Measurements from ENCODE around the gene ETV7.

DNA sequence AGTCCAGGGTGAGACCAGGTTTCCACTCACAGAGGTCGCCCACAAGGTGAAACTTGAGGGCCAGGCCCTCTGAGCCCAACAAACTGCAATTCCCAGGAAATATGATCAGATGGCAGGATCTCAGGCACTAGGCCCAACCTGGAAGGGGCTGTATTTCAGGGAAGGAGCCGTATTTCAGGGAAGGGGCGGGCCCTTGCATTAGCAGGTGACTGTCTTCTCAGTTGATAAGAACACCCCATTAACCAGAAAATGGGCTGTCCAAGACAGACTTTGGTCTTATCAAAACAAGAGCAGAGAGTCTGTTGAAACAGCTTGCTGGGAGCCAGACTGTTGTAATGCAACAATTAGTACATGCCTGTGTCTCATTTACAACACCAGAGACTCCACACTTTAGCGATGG is 39.8 kb downstream of the ETV7 start:
- TF ChIP-seq CTCF (conservative IDR thresholded peaks at IDR 0.05 in 1 of 2, IDR thresholded peaks at IDR 0.05 in 1 of 2; ENCODE audit: low read depth in 1 of 2, low read length in 2 of 2) (no peak), EZH2 (IDR thresholded peaks at IDR 0.05; ENCODE audit: low read length, missing control alignments) (no peak)

All from fibroblast of lung (primary cell).